OCI-LY1 (cell line): Measurements from ENCODE around the gene WNT11.

Source experiments
- H2AFZ ChIP-seq: fragments of 200-600 bp; sonication (generic), shearing (Covaris generic); 2 replicates; pipeline ENCODE4 v1.6.0; 2014; ENCODE audit warnings: antibody characterized with exemption, mild to moderate bottlenecking, low read length
- H3F3A ChIP-seq: fragments of 200-600 bp; sonication (generic), shearing (Covaris generic); 2 replicates; pipeline ENCODE4 v1.6.0; 2014; ENCODE audit warnings: mild to moderate bottlenecking, antibody characterized with exemption, low read length, moderate library complexity; ENCODE audit not compliant: insufficient read depth
- H3K27ac ChIP-seq: fragments of 200-600 bp; sonication (generic); 2 replicates; pipeline ENCODE4 v1.5.1; 2014; ENCODE audit warnings: low read length, mixed run types, mild to moderate bottlenecking, low read depth; ENCODE audit not compliant: poor library complexity, severe bottlenecking
- H3K27me3 ChIP-seq: fragments of 200-600 bp; sonication (generic); 2 replicates; pipeline ENCODE4 v1.6.0; 2014; ENCODE audit warnings: antibody characterized with exemption, mild to moderate bottlenecking, low read length, moderate library complexity; ENCODE audit not compliant: insufficient read depth
- H3K36me3 ChIP-seq: fragments of 200-600 bp; sonication (generic); 2 replicates; pipeline ENCODE4 v1.6.1; 2014; ENCODE audit warnings: mild to moderate bottlenecking, antibody characterized with exemption, low read length, moderate library complexity, mixed read lengths; ENCODE audit not compliant: insufficient read depth
- H3K4me1 ChIP-seq: fragments of 200-600 bp; sonication (generic); 2 replicates; pipeline ENCODE4 v1.5.1; 2014; ENCODE audit warnings: mild to moderate bottlenecking, low read length, moderate library complexity; ENCODE audit not compliant: insufficient read depth, severe bottlenecking
- H3K4me2 ChIP-seq: fragments of 200-600 bp; sonication (generic), shearing (Covaris generic); 2 replicates; pipeline ENCODE4 v1.6.1; 2014; ENCODE audit warnings: low read length
- H3K4me3 ChIP-seq: fragments of 200-600 bp; sonication (generic); 2 replicates; pipeline ENCODE4 v1.5.1; 2014; ENCODE audit warnings: low read length, low read depth, mild to moderate bottlenecking, mixed read lengths; ENCODE audit not compliant: poor library complexity, severe bottlenecking
- H3K79me2 ChIP-seq: fragments of 200-600 bp; shearing (Covaris generic); 2 replicates; pipeline ENCODE4 v1.6.1; 2016; ENCODE audit warnings: mixed run types, low read length, mixed read lengths; ENCODE audit not compliant: insufficient read depth
- H3K9ac ChIP-seq: fragments of 200-600 bp; sonication (generic), shearing (Covaris generic); 2 replicates; pipeline ENCODE4 v1.6.1; 2014; ENCODE audit warnings: mild to moderate bottlenecking, low read length, mixed read lengths
- H3K9me2 ChIP-seq: fragments of 200-600 bp; sonication (generic), shearing (Covaris generic); 2 replicates; pipeline ENCODE4 v1.6.1; 2014; ENCODE audit warnings: low read depth, mild to moderate bottlenecking, low read length, mixed read lengths
- H3K9me3 ChIP-seq: fragments of 200-600 bp; shearing (Covaris generic); 2 replicates; pipeline ENCODE4 v1.6.1; 2014; ENCODE audit warnings: low read length, mixed read lengths
- H4K20me1 ChIP-seq: fragments of 200-600 bp; sonication (generic), shearing (Covaris generic); 2 replicates; pipeline ENCODE4 v1.6.0; 2016; ENCODE audit warnings: mild to moderate bottlenecking, low read length; ENCODE audit not compliant: insufficient read depth
- EZH2 ChIP-seq: fragments of 200-600 bp; sonication (generic), shearing (Covaris generic); IDR thresholded peaks from 2 replicates; pipeline ENCODE4 v1.8.0; 2017; ENCODE audit warnings: borderline replicate concordance, mixed run types, mild to moderate bottlenecking, antibody characterized with exemption, low read length, moderate library complexity, mixed read lengths
- TF ChIP-seq, protein P1 (sequence below): fragments of 200-600 bp; sonication (generic), shearing (Covaris generic); IDR thresholded peaks from 2 replicates; pipeline ENCODE4 v1.5.1; 2017; ENCODE audit warnings: mild to moderate bottlenecking, antibody characterized with exemption, low read length, moderate library complexity, mixed read lengths

Gene WNT11

GRCh38 chr11:76214968-76215548 lies 8.8 kb upstream of the WNT11 start:
- Histone ChIP-seq H3K79me2 (no peaks in the 10 kb centered on the region), H3K27me3 (peaks cover 13% of the 10 kb centered on the region; the same call in 1 of the 2 replicates), H3K27ac (no peak overlapping the region), H3K9ac (no peak overlapping the region), H3K36me3 (no peaks in the 10 kb centered on the region), H2AFZ (no peak overlapping the region), H3K9me2 (no peaks in the 10 kb centered on the region), H3K4me1 (no peaks in the 10 kb centered on the region), H3K9me3 (no peaks in the 10 kb centered on the region), H3F3A (no peaks in the 10 kb centered on the region), H4K20me1 (no peaks in the 10 kb centered on the region), H3K4me3 (no peak overlapping the region), H3K4me2 (no peak overlapping the region)
- TF ChIP-seq, protein P1, sequence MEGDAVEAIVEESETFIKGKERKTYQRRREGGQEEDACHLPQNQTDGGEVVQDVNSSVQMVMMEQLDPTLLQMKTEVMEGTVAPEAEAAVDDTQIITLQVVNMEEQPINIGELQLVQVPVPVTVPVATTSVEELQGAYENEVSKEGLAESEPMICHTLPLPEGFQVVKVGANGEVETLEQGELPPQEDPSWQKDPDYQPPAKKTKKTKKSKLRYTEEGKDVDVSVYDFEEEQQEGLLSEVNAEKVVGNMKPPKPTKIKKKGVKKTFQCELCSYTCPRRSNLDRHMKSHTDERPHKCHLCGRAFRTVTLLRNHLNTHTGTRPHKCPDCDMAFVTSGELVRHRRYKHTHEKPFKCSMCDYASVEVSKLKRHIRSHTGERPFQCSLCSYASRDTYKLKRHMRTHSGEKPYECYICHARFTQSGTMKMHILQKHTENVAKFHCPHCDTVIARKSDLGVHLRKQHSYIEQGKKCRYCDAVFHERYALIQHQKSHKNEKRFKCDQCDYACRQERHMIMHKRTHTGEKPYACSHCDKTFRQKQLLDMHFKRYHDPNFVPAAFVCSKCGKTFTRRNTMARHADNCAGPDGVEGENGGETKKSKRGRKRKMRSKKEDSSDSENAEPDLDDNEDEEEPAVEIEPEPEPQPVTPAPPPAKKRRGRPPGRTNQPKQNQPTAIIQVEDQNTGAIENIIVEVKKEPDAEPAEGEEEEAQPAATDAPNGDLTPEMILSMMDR, result no peak
- TF ChIP-seq EZH2, result no peak

- Histone ChIP-seq H3F3A (no peaks in the 10 kb centered on the region), H3K79me2 (no peaks in the 10 kb centered on the region), H3K9ac (no peak overlapping the region), H3K4me1 (peaks cover 3% of the 10 kb centered on the region), H3K9me2 (no peaks in the 10 kb centered on the region), H2AFZ (no peak overlapping the region), H3K9me3 (no peaks in the 10 kb centered on the region), H3K4me2 (no peak overlapping the region), H3K27me3 (peaks cover 13% of the 10 kb centered on the region; the same call in 1 of the 2 replicates), H3K36me3 (no peaks in the 10 kb centered on the region), H3K27ac (no peak overlapping the region), H3K4me3 (no peak overlapping the region), H4K20me1 (no peaks in the 10 kb centered on the region)
- TF ChIP-seq EZH2, result no peak
- TF ChIP-seq, protein P1, result no peak
Measured at GRCh38 chr11:76214186-76214585, 7.9 kb upstream of the WNT11 start.

GRCh38 chr11:76212086-76213035 lies 6.1 kb upstream of the WNT11 start:
- Histone ChIP-seq H3K27me3 (peaks cover 13% of the 10 kb centered on the region; the same call in 1 of the 2 replicates), H3K9ac (no peak overlapping the region), H3K36me3 (no peaks in the 10 kb centered on the region), H3K9me3 (no peaks in the 10 kb centered on the region), H3K27ac (no peak overlapping the region), H3K4me1 (peaks cover 19% of the 10 kb centered on the region), H3K4me2 (no peak overlapping the region), H3K9me2 (no peaks in the 10 kb centered on the region), H2AFZ (no peak overlapping the region), H3K4me3 (no peak overlapping the region), H3F3A (no peaks in the 10 kb centered on the region), H4K20me1 (no peaks in the 10 kb centered on the region), H3K79me2 (no peaks in the 10 kb centered on the region)
- no peak for TF ChIP-seq EZH2
- TF ChIP-seq, protein P1, result no peak
